ENCODE measurements around the gene SMYD3.

Gene SMYD3

DNA sequence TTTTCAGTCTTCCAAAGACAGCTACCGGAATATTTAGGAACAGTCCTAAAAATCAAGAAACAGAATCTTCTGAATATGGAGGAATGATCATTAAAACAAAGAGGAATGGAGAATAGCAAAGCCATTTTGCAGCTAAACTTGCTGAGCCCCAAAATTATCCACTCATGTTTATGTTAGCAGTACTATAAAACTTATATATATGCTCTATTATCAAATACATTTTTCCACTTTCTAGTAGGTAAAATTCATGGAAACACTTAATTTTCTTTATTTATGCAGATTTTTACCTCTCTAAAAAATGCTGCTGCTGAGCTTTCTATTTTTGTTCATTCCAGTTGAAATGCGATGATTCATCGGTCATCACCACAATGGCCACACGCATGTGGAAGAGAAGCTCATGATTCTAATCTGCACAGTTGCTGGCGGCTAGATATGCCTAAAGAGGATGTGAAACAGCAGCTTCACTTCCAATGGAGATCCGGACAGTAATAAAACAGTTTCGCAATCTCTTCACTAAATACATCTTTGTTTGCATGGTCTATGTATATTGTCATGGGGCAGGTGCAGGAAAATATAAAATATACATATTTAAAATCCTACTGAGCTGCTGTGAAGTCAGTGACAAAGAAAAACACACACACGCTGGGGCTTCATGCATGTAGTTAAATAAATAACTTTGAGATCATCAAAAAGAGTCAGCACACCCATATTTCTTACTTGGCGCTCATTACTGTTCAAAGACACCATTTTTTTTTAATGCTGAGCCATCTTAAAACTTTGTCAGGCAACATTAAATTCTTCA lies 292.2 kb downstream of the SMYD3 start:
- DNase-seq (ENCODE audit: low read depth in 2 of 2): no peak

DNA sequence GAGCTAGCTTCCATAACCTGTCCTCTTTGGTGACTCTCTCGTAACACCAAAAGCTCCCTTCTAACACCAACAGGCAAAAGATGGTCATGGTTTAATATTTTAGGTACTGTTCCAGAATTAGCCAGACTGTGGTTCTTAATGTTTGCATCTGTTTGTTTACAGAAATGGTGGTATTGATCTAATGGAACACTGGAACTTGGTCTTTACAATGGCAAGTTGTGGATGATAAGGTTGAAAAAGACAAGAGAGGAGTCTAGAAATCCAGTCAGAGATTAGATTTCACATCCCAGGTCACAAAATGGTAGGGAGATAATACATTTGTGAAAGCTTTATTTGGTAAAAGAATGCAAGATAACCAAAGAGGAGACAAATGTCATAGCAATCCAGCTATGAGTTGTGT lies 293.1 kb downstream of the SMYD3 start:
- DNase-seq (ENCODE audit: low read depth in 2 of 2): no peak

DNA sequence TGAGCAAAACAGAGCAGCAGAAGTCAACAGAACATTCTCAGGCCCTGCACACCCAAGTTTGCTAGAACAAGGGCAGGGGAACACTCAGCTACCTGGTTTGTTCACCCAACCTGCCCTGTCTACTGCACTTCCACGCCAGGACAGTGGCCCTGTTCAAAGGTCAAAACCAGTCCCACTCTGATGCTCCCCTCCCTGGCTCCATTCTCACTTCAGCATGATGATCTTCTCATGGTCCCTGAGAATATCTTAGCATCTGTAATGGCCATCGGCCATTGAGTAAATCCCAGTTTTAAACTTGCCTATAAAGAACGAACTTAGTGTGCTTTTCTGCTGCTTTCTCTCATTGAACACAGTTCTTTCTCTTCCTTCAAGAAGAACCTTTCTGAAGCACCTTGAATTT lies 293.6 kb downstream of the SMYD3 start:
- DNase-seq (ENCODE audit: low read depth in 2 of 2): no peak

DNA sequence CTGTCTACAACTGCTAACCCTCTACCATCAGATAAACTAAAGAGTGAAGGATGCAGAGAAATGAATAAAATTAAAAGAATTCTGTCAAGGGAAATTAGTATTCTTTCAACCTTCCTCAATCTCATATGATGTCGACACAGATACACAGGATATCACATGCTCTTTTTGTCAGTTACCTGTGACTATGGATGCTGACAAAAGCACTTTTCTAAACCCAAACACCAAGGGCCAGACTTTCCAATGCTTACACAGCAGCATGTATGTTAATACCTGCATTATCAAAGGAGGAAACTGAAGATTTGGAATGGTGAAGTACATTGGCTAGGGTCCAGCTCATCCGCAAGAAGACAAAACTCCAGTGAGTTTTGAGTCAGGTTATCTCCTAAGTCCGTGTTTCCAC lies 294.0 kb downstream of the SMYD3 start:
- DNase-seq (ENCODE audit: low read depth in 2 of 2): no peak

DNA sequence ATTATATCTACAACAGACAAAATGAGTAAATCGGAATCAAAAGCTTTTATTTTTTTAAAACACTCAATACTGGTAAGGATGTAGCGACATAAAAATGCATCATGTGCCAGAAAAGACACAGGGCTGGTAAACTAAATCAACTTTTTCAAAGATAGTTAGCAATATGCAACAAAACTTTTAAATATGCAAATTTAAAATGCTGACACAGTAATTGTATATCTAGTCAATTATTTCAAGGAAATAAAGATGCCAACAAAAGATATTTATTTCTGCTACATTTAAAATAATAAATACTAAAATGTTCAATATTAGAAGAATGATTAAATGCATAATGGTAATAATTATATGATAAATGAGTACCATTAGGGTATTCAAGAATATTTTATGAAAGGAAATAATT lies 295.1 kb downstream of the SMYD3 start:
- no peak for DNase-seq (ENCODE audit: low read depth in 2 of 2)

DNA sequence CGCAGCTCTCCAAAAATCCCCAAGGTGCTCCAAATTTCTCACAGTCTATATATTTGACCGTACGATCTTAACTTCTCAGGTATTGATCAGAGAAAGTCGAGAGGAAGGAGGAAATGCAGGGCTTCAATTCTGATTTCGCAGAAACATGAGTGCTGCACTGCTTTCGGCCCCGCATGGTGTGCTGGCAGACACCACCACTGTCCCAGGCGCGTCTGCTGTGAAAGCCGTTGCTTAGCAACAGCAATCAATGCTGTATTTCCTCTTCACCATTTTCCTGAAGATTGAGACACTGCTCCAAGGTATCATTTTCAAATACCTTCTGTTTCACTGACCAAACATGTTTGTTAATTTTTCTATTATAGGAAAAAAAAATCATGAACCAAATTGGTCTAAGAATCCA lies 296.3 kb downstream of the SMYD3 start:
- no peak for DNase-seq (ENCODE audit: low read depth in 2 of 2)

DNA sequence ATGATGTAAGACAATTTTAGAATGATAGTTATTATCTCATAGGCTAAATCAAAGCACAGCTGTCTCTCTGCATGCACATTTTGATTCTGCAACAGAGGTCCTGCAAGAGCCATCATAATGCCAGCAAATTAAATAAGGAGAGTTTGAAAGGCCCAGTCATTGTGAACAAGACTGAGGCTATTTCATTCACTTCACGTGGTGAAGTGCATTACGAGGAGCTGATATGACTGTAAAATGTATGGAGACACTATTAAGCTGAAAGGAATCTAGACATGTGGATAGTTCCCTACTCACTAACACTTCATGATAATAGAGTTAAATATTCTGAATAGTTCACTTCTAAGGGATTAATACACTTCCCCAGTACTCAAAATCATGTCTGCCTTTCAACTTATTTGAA lies 299.0 kb downstream of the SMYD3 start:
- no peak for DNase-seq (ENCODE audit: low read depth in 2 of 2)

DNA sequence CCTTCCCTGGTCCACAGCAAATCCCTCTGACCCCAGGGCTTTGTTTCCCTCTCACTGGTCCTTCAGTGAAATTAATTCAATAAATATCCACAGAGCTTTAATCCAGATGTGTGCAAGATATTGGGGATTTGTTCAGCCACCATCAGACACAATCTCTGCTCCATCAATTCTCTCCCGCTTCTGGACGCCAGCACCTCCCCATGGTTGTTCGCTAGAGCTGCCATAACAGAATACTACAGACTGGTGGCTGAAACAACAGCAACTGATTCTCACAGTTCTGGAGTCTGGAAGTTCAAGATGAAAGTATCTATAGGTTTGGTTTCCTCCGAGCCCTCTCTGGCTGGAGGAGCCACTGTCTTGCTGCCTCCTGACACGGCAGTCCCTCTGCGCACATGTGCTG lies 303.9 kb downstream of the SMYD3 start:
- no peak for DNase-seq (ENCODE audit: low read depth in 2 of 2)

DNA sequence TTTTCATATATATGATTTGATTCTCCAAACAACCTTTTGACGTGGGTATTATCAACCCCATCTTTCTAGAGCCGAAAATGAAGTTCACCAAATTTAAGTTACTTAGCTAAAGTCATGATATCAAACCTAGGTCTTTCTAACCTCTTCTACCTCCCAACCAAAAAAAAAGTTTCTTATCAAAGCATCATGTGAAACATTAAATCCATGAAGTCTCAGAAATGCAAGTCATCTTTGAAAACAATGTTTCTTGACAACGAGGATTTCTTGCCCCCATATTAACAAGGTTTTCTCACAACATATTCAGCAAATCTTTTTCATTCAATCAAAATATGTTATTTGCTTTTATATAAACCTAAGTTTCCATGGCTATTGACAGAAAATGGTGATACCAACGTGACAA lies 306.3 kb downstream of the SMYD3 start:
- no peak for DNase-seq (ENCODE audit: low read depth in 2 of 2)

DNA sequence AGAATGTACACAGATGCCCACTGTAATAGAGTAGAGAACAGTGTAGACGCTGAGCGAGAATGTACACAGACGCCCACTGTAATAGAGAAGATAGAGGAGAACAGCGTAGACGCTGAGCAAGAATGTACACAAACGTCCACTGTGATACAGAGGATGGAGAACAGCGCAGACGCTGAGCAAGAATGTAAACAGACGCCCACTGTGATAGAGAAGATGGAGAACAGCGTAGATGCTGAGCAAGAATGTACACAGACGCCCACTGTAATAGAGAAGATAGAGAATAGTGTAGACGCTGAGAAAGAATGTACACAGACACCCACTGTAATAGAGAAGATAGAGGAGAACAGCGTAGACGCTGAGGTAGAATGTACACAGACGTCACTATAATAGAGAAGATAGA lies 306.9 kb downstream of the SMYD3 start:
- DNase-seq (ENCODE audit: low read depth in 2 of 2): no peak

DNA sequence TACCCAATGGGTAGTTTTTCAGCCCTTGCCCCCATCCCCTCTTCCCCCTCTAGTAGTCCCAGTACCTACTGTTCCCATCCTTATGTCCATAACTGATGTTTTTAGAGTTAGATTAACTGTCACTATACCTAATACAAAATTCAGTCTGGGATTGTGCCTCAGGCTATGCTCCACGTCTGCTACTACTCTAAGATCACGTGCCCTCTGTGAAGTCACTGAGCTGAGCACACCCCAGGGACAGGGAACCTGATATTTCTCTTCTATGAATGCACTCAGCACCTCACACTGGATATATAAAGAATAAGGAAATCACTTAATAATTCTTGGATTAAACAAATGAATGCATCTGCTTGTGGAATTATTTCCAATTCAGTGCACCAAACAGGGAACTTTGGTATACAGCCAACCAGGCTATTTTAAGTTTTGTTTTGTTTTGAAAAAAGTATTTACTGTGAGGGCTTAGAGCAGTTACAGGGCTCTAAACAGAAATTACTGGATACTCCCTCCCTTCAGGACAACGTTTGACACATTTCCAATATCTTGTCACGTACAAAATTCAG lies 307.9 kb downstream of the SMYD3 start:
- no peak for DNase-seq (ENCODE audit: low read depth in 2 of 2)

DNA sequence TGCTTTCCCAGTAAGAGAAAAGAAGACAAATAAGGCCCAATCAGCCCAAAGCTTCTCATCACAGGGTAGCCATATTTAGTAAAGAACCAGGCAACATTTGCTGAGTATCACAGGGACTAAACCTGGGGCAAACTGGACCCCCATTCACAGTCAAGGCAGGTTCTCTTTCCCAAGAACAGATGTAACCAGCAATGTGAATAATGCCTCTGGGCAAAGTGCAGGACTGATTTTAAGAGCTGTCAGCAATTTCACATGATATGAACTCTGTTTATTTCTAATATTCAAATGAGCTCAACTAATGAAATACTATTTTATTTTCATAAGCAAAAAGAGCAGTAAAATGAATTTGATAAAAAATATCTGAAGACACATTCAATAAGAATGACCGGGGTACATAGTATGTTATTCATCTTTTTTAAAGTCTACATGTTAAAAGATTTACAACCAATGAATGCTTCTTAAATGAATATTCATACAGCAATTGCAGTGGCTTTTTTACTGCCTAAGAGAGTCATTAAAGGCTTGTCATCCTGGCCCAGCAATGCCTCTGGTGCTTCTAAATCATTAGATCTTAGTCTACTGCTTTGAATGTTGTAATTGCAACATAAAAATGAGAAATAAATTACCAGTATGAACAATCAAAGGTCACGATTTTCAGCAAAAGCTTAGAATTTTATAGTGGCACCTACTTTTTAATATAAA lies 308.8 kb downstream of the SMYD3 start:
- DNase-seq (ENCODE audit: low read depth in 2 of 2): no peak

DNA sequence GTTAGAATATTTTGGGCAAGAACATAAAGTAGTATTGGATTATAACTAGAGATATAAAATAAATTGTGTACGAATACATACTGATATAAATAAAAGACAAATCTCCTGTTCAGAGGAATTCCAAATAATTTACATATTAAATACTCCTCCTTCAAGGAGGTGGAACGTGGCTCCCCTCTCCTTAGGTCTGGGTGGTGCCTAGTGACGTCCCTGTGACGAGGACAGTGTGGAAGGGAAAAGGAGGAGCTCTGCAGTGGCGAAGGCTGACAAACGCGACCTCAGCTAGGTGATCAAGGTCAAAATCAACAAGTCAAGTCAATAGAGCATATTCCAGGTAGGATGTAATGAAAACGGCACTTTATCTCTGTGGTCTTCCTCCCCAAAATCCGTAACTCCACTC lies 310.0 kb downstream of the SMYD3 start:
- DNase-seq (ENCODE audit: low read depth in 2 of 2): no peak

DNA sequence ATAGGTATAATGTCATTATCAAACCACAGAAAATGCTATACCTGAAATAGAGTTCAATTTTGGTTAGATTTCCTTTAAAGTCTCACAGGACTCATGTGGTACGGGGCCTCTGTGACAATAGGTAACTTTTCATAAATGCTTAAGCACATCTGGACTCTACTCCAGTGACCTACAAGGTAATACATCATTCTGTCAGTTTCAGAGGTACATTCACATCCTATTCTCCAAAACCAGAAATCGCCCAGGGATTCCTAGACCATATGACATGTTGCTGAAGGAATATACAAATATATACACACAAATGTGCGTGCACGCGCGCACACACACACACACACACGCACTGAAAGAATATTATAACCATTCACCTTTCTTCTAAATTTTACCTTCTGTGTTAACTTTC lies 311.8 kb downstream of the SMYD3 start:
- DNase-seq (ENCODE audit: low read depth in 2 of 2): no peak

DNA sequence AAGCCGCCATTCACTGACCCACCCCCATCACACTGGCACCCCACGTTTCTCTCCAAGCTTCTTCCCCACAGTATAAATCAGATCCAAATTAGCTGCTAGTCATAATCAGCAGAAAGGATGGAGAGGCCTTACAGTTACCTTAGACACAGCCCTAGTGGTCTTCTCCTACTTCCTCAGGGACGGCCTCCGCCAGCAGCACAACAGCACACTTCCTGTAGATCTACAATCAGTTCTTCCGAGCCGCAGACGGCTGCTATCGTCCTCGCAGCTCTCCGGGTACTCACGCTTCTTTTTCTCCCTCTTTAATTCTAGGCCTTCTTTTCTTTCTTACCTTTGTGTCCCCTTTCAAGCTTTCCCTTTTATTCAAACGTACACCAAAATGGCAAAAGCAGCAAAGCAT lies 313.5 kb downstream of the SMYD3 start:
- no peak for DNase-seq (ENCODE audit: low read depth in 2 of 2)

DNA sequence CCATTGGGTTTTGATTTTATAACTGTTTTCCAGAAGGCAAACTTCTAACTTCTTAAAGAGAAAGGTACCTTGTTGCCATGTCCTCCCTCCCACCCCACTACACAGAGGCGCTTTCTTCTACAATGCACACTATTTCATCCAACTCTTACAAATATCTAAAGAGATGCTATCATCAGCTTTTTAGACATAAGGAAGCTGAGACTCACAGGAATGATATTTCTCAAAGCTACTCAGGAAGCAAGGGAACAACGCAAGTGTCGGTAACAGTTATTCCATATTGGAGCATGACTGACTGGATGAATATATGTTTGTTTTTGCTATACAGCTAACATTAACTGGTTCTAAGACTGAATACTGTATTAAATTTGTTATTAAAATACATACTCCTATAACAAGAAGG lies 318.0 kb downstream of the SMYD3 start:
- DNase-seq (ENCODE audit: low read depth in 2 of 2): no peak

DNA sequence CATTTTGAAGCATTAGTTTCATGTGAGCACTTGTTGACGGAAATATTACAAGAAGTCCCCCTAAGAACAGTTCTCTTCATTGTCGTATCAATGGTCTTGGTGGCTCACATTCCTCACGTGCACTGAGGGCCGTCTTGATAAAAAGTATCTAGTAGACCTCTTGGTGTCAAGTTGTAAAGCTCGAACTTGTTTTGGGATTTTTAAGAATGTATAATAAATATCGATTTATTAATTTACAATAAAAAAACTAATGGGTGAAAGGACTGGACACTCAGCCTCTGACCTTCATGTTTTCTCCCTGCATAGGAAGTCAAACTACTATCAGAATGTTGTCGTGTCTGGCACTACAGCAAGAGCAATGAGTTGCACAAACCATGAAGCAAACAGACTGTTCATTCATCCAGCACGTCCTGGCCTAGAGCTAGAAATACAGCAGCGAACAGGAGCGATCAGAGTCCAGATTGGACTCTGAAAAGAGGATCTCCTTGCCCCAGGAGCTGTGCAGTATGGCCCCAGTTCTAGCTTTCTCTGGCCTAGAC lies 319.2 kb downstream of the SMYD3 start:
- DNase-seq (ENCODE audit: low read depth in 2 of 2): no peak

DNA sequence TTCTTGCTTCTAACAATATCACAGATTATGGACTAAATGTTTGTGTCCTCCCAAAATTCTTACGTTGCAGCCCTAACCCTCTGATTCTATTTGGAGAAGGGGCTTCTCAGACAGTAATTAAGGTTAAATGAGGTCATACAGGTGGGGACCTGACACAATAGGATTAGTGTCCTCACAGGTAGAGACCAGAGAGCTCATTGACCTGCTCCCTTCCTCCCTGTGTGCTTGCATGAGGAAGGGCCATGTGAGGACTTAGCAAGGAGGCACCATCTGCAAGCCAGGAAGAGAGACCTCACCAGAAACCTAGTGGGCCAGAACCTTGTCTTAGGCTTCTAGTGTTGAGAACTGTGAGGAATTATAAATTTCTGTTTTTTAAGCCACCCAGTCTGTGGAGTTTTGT lies 322.6 kb downstream of the SMYD3 start:
- no peak for DNase-seq (ENCODE audit: low read depth in 2 of 2)

DNA sequence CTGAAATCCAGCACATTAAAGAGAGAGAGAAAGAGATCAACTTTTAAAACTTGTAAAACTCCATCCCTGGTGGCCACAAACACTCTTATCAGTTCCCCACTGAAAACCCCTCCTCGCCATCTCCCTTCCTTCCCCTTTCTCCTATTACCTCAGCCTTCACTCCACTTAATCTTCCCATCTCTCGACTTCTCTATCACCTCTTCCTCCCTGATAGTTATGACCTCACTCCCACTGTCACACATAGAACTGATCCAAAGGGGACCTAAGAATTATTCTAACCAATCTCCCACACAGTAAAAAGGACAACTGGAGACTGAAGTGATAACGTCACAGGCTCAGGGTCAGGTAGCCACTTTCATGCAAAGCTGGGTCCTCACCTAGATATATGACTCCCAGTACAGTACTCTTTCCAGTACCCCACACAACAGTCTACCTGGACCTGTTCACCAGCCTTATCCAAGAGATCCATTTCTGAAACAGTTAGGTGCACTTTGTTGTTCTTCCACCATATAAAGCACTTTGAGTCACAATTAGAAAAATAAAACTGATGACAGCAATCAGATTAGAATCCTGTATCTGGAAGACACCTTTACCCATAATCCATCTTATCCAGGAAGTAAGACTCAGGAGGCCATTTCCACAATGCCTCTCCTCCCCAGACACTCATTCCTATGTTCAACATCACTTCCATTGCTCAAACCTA lies 324.8 kb downstream of the SMYD3 start:
- no peak for DNase-seq (ENCODE audit: low read depth in 2 of 2)

DNA sequence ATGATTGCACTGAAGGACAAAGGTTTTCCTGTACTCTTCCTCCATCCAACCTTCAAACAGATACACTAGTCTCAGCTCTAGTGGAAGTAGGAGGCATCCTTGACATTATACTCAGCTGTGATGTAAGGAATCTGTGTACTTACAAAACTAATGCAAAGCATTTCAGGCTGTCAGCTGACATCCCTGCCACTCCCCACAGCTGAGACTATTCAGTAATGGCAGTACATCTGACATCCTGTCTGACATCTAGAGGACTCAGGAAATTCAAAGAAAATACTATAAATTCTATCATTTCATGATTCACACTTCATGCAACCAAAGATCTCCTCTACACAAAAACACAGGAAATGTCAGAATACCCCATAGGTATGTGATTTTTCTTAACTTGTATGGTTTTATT lies 325.8 kb downstream of the SMYD3 start:
- no peak for DNase-seq (ENCODE audit: low read depth in 2 of 2)

DNA sequence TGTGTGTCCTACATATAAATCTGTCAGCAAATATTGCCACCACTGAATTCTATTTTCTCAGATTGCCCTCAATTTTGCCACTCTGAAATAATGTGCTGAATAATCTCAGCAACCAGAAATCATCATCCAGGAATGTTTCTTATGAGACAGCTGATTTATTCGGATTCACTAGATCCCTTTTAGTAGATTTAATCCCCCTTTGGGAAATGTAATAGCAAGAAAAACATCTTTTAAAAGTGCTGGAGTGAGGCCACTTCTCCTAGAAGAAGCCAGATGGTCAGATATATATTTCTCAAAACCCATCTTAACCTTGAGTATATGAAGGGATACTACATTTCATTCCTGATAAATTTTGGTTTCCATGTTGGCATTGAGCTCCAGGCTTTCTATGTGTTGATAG lies 327.7 kb downstream of the SMYD3 start:
- DNase-seq (ENCODE audit: low read depth in 2 of 2): no peak

DNA sequence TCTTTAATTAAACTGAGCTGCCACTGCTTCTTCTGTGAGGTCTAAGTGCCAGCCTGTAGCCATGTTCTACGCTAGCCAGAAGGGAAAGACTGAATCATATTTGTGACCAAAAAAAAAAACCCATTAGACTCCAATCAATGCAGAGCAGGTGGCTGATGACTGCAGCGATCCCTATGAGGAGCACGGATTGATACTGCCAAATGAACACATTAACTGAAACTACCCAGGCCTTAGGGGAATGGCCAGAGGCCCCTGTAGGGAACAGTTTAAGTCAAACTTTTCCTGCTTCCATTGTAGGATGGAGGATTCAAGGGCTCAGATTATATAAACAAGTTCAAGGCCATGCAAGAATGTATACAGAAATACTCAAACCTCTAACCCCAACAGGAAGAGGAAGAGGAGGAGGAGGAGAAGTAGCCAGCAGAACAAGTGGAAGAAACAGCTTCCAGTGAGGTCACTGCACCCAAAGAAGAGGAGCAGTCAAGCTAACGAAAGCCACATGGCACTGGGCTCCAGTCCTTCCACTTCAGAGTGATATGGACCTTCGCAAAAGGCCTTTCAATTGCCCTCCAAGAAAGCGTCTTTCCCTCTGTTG lies 328.3 kb downstream of the SMYD3 start:
- no peak for DNase-seq (ENCODE audit: low read depth in 2 of 2)
